Stimulated activated naive CD8-positive, alpha-beta T cell treated with anti-CD3 and anti-CD28 coated beads, Interleukin-15, Interleukin-2, amounts not matched to agents 100 U/mL and 50 U/mL, for 24 hours (primary cell): ENCODE results near the gene SPAG7.

ENCODE experiments used
- ATAC-seq: fragments of 150-1000 bp; cut with Tn5 transposase; one replicate; pipeline ENCODE4 v1.10.0; 2021
- DNase-seq: peaks from one replicate; pipeline ENCODE4 v3.0.0; 2021

Gene SPAG7

DNA sequence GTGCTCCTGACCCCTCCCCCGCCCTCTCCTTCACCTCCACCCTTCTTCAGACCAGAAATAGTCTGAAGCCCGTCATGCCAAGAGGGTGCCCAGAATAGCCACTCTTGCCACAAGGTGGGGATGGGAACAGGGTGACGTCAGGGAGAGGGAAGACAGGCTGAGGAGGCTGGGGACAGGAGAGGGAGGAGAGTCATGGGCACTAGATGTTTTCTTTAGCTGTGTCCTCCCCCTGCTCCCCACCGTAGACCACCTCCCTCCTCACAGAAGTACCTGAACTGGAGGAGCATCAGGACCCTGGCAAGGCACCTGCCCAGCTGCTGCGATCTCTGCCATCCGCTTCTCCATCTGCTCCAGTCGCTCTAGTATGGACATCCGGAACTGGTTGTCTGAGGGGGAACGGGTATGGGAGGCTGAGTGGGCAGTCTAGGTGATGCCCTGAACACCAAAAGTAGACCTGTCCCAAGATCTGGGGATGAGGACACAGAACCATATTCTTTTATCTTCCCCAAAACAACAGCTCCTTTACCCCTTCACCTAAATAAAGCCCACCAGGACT is 6.6 kb upstream of the SPAG7 start:
- no peak for DNase-seq
- ATAC-seq, result no peak

- DNase-seq, result no peak
- ATAC-seq, result no peak
Measured at GRCh38 chr17:4973256-4974114, 5.9 kb upstream of the SPAG7 start.

DNA sequence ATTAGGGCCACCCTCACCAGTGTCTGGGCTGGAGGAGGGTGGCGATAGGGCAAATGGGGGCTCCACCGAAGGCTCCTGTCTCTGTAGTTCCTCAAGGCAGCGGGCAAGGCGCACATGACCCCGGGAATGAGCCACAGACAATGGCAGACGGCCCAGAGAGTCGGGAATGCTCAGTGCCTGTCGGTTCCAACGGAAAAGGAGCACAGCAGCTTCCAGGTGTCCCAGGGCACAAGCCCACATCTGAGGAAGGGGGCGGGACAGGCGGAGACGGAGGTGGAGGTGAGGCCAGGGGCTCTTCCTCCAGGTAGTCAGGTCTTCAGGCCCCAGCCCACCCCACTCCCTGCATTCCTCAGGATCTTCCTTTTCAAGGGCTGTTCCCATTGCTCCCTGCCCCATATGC is 5.1 kb upstream of the SPAG7 start:
- ATAC-seq (no peak), DNase-seq (no peak)

GRCh38 chr17:4972322-4972721 is 4.7 kb upstream of the SPAG7 start:
- DNase-seq, result no peak

DNA sequence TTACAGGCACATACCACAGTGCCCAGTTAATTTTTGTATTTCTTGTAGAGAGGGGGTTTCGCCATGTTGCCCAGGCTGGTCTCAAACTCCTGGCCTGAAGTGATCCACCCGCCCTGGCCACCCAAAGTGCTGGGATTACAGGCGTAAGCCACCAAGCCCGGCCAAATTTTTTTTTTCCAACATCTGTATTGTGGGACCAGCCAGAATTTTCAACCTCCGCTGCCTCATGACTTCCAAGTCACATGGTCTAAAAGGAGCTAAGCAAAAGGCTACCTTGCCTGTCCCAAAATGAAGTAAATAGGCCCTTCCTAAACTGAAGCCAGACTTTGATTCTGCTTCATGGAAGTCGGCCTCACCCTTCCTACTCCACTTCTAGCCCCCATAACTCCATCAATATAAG is 4.2 kb upstream of the SPAG7 start:
- no peak for DNase-seq
- ATAC-seq, result no peak

More at GRCh38 chr17:4972322-4972721, 4.7 kb upstream of the SPAG7 start:
- no peak for ATAC-seq

- no peak for ATAC-seq
Measured at GRCh38 chr17:4970273-4970672, 2.7 kb upstream of the SPAG7 start.

DNA sequence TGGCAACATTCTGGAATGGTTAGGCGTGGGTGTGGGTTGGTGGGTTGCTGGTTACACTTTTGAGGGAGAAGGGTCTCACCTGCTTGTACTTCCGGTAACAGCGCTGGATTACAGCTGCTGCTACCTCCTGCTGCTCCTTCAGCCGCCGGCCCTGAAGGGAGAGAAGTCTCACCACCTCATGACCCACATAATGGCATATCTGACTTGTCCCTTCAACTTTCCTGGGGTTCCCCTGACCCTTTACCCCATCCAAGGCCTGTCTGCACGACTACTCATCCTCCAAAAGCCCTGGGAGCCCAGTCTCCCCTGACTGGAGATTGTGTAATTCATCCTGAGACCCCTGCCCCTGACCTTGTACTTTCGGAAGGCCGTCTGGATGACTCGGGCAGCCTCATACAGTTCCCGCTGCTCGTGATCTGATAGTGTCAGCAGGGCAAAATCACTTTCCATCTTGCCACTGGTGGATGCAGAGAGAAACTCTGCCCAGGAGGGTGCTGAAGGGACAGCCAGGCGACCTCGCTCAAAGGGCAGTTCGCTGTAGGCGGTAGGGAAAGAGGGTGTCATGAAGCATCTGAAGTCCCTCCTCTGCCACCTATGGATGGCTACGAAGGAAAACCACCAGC is 2.0 kb upstream of the SPAG7 start:
- ATAC-seq (peak; percentile 26), DNase-seq (peak; percentile 75)

More at GRCh38 chr17:4970273-4970672, 2.7 kb upstream of the SPAG7 start:
- DNase-seq, result no peak

GRCh38 chr17:4969047-4969550 is 1.5 kb upstream of the SPAG7 start:
- DNase-seq, result peak; percentile 65
- peak; percentile 42 for ATAC-seq

DNA sequence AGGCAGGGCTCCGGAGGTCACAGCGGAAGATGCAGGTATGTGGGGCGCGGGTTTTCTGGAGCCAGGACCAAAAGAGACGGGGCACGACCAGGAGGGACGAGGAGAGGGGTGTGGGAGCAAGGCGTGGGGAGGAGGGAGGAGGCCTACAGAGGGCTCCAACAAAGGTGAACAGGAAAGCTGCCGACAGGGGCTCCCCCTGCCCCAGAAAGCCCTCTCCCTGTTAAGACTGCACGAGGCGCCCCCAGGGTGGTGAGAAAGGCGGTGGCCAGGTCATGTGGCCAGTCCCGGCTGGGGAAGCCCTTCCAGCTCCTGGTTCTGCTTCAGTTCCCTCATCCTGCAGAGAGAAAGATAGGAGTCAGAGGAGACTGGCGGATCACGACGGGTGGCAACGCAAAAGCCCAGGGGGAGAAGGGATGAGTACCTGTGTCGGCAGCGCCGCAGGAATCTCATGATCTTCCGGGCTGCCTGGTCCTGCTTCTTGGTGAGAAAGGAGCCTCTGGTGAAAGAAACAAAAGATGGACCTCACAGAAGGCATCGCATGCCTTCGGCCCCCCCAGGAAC is 949 bp upstream of the SPAG7 start:
- DNase-seq, result peak; percentile 63
- no peak for ATAC-seq

DNA sequence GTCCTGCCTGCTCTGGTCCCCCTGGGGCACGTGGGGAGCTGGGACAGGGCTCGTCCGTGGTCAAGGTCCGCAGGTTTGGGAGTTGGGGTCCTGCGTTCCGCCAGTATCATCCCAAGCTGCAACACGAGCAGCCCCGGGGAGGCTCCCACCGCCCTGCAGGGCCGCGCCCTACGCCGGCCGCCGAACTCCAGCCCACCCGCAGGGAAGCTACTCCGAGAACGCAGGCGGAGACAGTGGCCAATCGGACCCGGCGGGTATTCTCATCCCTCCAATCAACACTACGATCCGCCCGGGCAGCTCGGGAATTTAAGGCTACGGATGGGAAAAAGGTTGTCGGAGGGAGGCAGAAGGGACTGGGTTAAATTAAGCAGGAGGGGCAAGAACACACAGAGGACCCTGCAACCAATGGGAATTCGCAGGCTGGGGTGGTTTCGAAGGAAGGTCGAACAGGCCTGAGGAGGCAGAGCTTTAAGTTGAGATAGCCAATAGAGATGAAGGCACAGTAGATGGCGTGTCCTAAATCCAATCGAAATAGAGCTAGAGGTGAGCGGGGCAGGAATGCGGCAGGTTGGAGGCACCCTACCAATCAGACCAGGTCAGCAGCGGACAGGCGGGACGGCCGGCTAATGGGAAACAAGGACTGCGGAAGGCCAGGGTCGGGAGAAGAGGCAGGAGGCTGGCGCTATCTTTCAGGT is 626 bp downstream of the SPAG7 start:
- ATAC-seq, result peak; percentile 80
- peak; percentile 92 for DNase-seq

- no peak for ATAC-seq
Measured at GRCh38 chr17:4965311-4965986, 2.2 kb downstream of the SPAG7 start.

GRCh38 chr17:4960279-4960922 is 7.2 kb downstream of the SPAG7 start:
- no peak for ATAC-seq
- DNase-seq, result no peak

More at GRCh38 chr17:4965311-4965986, 2.2 kb downstream of the SPAG7 start:
- no peak for DNase-seq

DNA sequence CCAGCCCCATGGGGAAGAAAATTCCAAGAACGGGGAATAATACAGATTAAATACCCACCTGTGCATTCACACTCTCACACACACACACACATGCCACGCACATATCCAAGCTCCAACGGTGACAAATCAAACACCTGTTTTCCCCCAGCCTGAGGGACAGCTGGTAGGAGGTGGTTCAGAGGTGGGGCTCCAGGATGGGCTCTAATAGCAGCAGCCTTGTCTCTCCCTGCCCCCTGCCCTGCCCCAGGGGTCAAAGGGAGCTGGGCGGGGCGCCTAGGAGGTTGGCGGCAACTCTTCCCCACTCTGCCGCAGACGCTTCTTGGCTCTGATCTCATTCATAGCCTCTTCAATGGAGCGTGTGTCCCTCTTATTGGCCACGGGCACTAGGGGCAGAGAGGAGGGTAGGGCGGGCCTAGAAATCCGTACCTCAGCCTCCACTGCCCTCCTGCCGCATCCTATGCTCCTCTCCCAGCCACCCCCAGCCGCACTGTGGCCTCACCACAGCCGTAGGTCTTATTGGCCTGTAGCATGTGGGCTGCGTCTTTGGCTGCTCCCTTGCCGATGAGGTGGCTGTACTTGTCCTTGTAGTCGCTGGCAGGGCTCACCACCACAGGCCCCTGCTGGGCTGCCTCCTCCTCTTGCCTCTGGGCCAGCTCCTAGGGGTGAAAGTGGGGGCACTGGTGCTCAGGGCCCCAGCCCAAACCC is 8.2 kb downstream of the SPAG7 start:
- DNase-seq, result no peak
- ATAC-seq, result no peak

- DNase-seq, result no peak
- no peak for ATAC-seq
Measured at GRCh38 chr17:4958102-4958501, 9.5 kb downstream of the SPAG7 start.

GRCh38 chr17:4956493-4957061 is 11.0 kb downstream of the SPAG7 start:
- peak; percentile 64 for DNase-seq
- no peak for ATAC-seq

- DNase-seq (no peak), ATAC-seq (no peak)
Measured at GRCh38 chr17:4955091-4955490, 12.5 kb downstream of the SPAG7 start.

DNA sequence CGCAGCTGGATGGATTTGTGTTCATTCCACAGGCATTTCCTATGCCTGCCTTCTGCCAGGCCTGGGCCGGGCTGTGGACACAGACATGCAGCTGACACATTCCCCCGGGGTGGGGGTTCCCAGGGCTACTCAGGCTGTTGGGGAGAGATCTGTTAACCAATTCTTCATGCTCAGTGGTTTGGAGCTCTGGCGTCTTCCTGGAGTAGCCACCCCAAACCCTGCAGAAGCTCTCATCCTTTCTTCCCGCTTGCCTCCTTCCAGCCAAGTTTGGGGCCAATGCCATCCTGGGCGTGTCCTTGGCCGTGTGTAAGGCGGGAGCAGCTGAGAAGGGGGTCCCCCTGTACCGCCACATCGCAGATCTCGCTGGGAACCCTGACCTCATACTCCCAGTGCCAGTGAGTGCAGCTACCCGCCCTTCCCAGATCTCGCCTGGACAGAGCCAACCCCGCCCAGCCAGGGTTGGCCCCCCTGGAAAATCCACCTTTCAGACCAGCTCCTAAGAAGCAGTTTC is 14.1 kb downstream of the SPAG7 start:
- ATAC-seq, result no peak
- DNase-seq, result no peak

DNA sequence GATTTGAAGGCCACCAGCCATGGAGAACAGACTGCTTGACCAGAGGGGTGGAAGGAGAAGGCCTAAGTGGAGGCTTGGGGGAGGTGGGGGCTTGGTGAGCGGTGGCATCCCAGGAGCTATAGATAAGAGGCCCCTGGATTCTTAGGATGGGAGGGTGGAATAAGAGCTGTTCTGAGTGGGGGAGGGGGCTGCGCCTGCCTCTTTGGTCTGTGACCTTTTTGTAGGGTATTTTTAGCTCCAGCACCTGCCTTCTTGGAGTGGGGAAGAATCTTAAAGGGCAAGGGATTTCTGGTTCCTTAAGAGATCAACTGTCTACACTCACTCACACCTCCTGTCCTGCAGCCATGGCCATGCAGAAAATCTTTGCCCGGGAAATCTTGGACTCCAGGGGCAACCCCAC is 16.1 kb downstream of the SPAG7 start:
- DNase-seq (no peak), ATAC-seq (no peak)

DNA sequence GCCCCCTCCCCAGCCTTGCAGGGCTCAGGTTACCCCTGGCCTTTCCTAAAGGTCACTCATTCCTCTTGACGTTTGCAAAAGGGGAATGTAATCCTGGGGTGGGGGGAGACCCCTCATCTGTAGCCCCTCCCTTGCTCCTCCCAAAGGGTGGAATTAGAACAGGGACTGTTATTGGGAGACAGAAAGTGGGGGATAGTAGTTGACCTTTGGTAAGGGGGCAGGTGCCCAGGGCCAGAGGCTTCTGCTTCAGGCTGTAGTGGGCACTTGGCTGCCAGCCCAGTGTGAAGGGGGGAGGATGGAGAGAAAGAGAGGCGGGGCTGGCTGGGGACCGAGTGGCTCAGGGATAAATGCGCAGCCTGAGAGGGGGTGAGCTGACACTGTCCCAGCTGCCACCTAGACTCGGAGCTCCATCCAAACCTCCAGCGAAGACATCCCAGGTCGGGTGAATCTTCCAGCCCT is 16.8 kb downstream of the SPAG7 start, which contains the start of gene ENO3:
TSS of gene ENO3 (plus strand) at position 374 of the 459 bp plus-strand sequence. CDS start 711 bp downstream, outside the sequence.
- peak; percentile 39 for DNase-seq
- no peak for ATAC-seq
